Measurements from ENCODE around the gene LYZL6.

DNA sequence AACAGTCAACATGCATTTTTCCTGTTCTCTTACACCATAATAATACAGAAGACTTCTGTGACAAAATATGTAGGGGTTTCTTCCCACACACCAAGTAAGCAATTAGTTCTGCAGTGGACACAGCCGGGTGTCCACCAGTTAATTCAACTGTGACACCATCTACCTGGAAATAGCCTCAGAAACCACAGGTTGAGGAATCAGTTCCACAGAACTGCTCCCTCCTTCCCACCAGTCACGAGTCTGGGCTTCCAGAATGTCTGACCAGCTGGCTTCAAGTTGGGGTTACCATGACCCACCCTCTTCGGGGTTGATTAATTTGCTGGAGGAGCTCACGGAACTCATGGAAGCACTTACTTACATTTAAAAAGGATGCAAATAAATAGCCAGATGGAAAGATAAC is 49.8 kb downstream of the LYZL6 start:
- TF ChIP-seq, protein P1, sequence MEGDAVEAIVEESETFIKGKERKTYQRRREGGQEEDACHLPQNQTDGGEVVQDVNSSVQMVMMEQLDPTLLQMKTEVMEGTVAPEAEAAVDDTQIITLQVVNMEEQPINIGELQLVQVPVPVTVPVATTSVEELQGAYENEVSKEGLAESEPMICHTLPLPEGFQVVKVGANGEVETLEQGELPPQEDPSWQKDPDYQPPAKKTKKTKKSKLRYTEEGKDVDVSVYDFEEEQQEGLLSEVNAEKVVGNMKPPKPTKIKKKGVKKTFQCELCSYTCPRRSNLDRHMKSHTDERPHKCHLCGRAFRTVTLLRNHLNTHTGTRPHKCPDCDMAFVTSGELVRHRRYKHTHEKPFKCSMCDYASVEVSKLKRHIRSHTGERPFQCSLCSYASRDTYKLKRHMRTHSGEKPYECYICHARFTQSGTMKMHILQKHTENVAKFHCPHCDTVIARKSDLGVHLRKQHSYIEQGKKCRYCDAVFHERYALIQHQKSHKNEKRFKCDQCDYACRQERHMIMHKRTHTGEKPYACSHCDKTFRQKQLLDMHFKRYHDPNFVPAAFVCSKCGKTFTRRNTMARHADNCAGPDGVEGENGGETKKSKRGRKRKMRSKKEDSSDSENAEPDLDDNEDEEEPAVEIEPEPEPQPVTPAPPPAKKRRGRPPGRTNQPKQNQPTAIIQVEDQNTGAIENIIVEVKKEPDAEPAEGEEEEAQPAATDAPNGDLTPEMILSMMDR (IDR thresholded peaks at IDR 0.05): no peak
- no peak for TF ChIP-seq POLR2A (IDR thresholded peaks at IDR 0.05)

Measured in thyroid gland (tissue), 4 donors.